Measurements from ENCODE around the gene PIWIL1.

Gene PIWIL1

GRCh38 chr12:130338794-130339601, 1.3 kb downstream of the PIWIL1 start:
- FAIRE-seq, result no peak

GRCh38 chr12:130339951-130340350, 2.3 kb downstream of the PIWIL1 start:
- FAIRE-seq, result no peak

GRCh38 chr12:130342442-130342841, 4.8 kb downstream of the PIWIL1 start:
- no peak for FAIRE-seq

- no peak for FAIRE-seq
Observed at GRCh38 chr12:130342842-130343241, 5.2 kb downstream of the PIWIL1 start.

GRCh38 chr12:130344529-130344928, 6.8 kb downstream of the PIWIL1 start:
- no peak for FAIRE-seq

GRCh38 chr12:130345292-130345691, 7.6 kb downstream of the PIWIL1 start:
- no peak for FAIRE-seq

- no peak for FAIRE-seq
Observed at GRCh38 chr12:130347588-130347987, 9.9 kb downstream of the PIWIL1 start.

- no peak for FAIRE-seq
Observed at GRCh38 chr12:130350715-130351114, 13.0 kb downstream of the PIWIL1 start.

- no peak for FAIRE-seq
Observed at GRCh38 chr12:130351326-130351725, 13.6 kb downstream of the PIWIL1 start.

GRCh38 chr12:130353081-130353480, 15.4 kb downstream of the PIWIL1 start:
- FAIRE-seq, result no peak

- FAIRE-seq, result no peak
Observed at GRCh38 chr12:130354407-130354806, 16.7 kb downstream of the PIWIL1 start.

GRCh38 chr12:130356222-130356621, 18.5 kb downstream of the PIWIL1 start:
- FAIRE-seq, result no peak

- FAIRE-seq, result no peak
Observed at GRCh38 chr12:130357241-130357640, 19.6 kb downstream of the PIWIL1 start.

- no peak for FAIRE-seq
Observed at GRCh38 chr12:130357729-130358330, 20.1 kb downstream of the PIWIL1 start.

- FAIRE-seq, result no peak
Observed at GRCh38 chr12:130362060-130362459, 24.4 kb downstream of the PIWIL1 start.

- FAIRE-seq, result no peak
Observed at GRCh38 chr12:130364578-130364977, 26.9 kb downstream of the PIWIL1 start.

GRCh38 chr12:130366159-130366558, 28.5 kb downstream of the PIWIL1 start:
- no peak for FAIRE-seq

- FAIRE-seq, result no peak
Observed at GRCh38 chr12:130367003-130367402, 29.3 kb downstream of the PIWIL1 start.

GRCh38 chr12:130367523-130367922, 29.8 kb downstream of the PIWIL1 start:
- no peak for FAIRE-seq

- no peak for FAIRE-seq
Observed at GRCh38 chr12:130369816-130370215, 32.1 kb downstream of the PIWIL1 start.

- no peak for FAIRE-seq
Observed at GRCh38 chr12:130371296-130371695, 33.6 kb downstream of the PIWIL1 start.

- no peak for FAIRE-seq
Observed at GRCh38 chr12:130372936-130373335, 35.2 kb downstream of the PIWIL1 start.

GRCh38 chr12:130374083-130374482, 36.4 kb downstream of the PIWIL1 start:
- FAIRE-seq, result no peak

Measured in TTC549 (cell line).